Stimulated activated CD8-positive, alpha-beta memory T cell treated with anti-CD3 and anti-CD28 coated beads, Interleukin-12 subunit alpha, Interleukin-12 subunit beta, amount 100 ng/mL, for 1 hour (primary cell): ENCODE results near the gene RIPK3.
"Not testable (repeated sequence)": the region's sequence is repeated elsewhere in the genome, so short reads cannot be mapped to it uniquely, and the experiment has no call there.

Experiments used
- DNase-seq: peaks from one replicate; pipeline ENCODE4 v3.0.0-alpha.2; 2020; ENCODE audit warnings: low read depth

Gene RIPK3

GRCh38 chr14:24369463-24369862 is 29.7 kb upstream of the RIPK3 start:
- DNase-seq = no peak

DNA sequence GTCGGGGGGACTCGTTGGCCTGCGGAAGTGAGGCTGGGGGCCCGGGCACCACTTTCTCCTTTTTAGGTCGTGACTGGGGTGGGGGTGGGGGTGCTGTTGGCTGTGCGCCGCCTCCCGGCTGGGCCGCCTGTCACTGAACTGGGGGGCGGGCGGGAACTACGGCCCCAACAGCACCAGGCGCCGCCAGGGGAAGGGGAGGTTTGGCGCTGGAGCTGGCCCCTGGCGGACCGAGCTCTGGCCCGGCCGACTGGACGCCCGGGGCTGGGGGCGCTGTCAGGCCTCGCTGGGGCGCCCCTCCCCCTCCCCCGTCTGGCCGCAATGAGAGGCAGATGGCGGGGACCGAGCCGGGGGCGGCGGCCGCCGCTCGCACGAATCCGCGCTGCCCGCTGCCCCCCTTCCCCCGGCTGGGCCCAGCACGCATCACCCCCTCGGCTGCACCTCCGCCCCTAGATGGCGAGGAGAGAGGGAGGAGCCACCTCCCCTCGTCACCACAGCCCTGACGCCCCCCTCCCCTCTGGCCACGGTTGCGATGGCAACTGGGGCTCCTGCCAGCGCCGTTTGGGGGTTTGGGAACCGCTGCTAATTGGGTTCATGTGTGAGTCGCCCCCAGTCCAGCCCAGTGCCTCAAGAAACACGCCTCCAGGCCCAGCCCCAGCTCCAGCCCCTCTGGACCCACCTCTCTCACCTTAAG is 28.9 kb upstream of the RIPK3 start:
- DNase-seq = no peak

GRCh38 chr14:24368212-24368561 is 28.4 kb upstream of the RIPK3 start:
- no peak for DNase-seq

DNA sequence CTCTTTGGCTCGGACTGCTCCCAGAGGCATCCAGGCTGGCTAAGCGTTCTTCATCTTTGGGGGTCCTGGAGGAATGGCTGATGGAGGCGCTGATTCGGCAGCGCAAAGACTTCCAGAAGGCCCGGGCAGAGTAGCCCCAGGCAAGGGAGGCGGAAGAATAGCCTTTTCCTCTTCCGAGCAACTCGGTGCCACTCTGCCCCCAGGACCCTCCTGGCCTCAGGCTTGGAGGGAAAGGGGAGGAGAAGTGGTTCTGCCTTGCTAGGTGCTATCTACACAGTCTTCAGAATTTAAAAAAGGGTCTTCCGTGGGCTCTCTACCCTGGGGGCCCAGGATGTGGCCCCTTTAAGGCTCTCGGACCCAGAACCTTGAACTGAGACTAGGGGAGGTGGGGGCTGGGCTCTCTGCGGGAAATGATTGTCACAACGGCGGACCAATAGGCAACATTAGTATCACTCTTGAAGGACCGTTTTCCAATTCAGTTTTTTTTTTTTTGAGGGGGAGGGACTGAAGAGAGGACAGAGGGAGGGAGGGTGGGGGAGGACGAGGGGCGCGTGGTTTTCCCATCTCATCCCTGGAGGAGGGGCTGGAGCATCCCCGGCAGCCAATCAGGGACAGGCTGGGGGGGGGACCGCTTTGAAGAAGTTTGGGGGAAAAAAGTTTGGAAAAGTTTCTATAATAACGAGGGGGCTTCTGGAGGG is 27.9 kb upstream of the RIPK3 start, which contains the start of gene NFATC4:
TSS of gene NFATC4 (plus strand) at position 671 of the 698 bp plus-strand sequence. CDS start 157 bp downstream, outside the sequence.
- no peak for DNase-seq

GRCh38 chr14:24366721-24367513 is 27.1 kb upstream of the RIPK3 start:
- no peak for DNase-seq

- DNase-seq = no peak
Observed at GRCh38 chr14:24366413-24366720, 26.6 kb upstream of the RIPK3 start.

GRCh38 chr14:24365600-24366412 is 26.0 kb upstream of the RIPK3 start:
- DNase-seq = peak; percentile 38

DNA sequence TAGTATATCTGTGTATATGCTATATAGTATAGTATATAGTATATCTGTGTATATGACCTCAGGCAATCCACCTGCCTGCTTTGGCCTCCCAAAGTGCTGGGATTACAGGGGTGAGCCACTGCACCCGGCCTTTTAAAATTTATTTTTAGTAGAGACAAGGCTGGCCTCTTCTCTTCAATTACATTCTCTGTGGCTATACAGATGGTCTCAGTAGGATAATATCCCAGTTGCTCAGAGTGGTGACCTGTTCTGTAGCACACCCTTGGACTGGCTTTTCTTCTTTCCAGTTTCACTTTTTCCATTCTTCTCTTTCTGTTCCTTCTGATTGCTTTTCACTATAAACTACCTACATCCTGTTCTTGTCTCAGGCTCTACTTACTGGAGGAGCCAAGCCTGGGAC is 25.1 kb upstream of the RIPK3 start:
- no peak for DNase-seq

DNA sequence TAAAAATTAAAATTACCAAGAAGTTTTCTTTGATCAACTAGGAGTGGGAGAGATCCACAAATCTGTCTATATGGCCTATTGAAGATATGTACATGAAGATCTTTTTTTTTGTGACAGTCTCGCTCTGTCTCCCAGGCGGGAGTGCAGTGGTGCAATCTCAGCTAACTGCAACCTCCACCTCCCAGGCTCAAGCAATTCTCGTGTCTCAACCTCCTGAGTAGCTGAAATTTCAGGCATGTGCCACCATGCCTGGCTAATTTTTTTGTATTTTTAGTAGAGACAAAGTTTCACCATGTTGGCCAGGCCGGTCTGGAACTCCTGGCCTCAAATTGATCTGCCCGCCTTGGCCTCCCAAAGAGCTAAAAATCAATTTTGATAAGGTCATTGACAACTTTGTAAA is 23.6 kb upstream of the RIPK3 start:
- DNase-seq = no peak

DNA sequence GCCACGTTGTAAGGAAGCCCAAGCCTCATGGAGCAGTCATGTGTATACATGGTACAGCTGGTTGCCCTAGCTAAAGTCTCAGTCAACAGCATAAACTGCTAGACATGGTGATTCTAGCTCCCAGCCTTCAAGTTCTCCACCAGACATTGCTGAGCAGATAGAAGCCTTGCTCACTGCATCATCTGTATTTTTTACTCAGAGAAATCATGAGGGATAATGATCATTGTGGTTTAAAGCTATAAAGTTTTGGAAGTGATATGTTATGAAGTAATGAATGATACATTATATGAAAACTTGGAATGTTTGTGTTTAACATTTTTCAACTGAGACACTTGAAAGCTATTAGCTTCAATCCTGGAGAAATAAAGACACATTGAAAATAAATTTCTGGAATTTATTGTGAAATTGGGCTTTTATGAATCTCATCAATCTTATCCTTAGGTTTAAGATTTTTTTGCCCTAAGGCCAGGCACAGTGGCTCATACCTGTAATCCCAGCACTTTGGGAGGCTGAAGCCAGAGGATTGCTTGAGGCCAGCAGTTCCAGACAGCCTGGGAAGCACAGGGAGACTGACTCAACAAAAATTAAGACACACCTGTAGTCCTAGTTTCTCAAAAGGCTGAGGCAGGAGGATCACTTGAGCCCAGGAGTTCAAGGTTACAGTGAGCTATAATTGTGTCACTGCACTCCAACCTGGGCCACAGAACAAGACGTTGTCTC is 22.6 kb upstream of the RIPK3 start:
- DNase-seq = no peak

DNA sequence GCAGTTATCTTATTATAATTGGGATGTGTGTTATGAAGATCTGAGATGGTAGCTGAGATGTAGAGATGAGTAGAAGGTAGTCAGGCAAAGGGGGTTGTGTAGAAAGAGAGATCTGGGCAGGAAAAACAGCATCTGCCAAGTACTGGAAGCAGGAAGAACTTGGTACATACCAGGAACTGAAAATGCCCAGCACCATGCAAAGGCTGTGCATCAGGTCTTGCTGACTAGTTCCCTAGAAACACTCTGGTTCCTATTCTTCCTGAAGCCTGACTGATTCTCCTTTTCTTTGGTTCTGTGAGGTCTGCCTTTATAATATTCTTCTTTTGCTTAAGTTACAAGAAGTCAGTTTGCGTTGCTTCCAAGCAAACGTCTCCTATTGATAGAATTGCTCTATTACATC is 21.5 kb upstream of the RIPK3 start:
- DNase-seq = no peak

DNA sequence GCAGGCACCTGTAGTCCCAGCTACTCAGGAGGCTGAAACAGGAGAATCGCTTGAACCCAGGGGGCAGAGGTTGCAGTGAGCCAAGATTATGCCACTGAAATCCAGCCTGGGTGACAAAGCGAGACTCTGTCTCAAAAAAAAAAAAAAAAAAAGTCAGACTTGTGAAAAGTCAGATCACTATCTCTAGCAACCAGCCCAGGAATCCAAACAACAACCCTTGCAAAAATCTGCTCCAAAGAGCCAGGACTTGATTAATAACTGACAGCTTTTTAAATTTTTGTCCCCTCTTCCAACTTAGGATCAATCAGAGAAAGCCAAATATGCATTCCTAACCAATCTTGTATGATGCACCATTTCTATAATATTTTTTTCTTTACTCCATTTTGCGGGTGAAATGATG is 20.5 kb upstream of the RIPK3 start:
- DNase-seq = no peak

DNA sequence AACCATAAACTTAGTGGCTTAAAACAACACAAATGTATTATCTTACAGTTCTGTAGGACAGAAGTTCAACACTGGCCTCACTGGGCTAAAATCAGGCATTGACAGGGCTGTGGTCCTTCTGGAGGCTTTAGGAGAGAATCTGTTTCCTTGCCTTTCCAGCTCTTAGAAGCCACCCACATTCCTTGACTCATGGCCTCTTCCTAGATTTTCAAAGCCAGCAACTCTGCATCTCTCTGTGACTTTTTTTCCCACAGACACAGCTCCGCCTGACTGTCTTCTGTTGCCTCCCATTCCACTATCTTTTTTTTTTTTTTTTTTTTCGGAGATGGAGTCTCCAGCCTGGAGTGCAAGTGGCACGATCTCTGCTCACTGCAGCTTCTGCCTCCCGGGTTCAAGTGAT is 16.4 kb upstream of the RIPK3 start:
- no peak for DNase-seq

GRCh38 chr14:24355009-24355408 is 15.2 kb upstream of the RIPK3 start:
- no peak for DNase-seq

DNA sequence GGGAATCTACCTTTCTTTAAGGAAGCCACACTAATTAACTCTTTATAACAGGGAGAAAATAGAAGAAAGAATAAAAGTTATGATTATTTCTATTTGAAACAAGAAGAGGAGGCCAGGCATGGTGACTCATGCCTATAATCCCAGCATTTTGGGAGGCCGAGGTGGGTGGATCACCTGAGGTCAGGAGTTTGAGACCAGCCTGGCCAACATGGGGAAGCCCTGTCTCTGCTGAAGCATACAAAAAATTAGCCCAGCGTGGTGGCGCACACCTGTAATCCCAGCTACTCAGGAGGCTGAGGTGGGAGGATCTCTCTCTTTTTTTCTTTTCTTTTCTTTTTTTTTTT is 14.7 kb upstream of the RIPK3 start:
- not testable (repeated sequence) for DNase-seq

DNA sequence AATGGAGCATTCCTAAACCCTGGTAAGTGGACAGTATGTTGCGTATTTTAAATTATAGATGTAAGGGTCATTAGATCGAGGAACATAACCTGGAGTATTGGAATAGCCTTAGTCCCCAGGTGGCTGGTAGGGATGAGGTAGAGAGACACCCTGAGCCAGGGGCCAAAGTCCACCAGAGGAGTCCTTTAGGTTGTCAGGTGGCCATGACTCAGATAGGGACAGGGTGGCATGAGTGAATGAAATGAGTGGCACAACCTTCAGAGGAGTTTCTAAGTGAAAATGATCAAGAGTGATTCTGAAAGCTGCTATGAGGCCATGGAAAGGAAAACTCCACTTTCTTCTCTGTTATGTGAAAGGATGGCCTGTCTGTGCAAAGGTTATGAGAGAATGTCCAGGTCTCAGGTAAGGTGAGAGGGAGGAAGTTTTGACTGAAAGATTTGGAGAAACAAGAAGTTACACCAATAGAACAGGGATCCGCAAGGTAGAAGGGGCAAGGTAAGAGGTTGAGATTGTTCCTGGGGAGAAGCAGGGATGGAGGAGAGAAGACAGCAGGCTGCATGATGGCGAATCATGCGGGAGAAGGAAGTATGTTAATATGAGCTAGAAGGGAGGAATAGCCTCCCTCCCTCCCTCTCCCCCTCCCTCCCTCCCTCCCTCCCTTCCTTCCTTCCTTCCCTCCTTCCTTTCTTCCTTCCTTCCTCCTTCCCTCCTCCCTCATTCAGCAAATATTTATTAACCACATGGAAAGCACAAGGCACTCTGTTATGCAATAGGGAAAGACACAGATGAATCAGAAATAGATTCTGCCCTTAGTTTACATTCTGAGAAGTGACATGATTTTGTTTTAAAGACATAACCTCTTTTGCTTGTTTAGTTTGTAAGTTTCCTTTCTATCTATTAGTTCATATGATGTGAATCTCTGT is 14.0 kb upstream of the RIPK3 start:
- DNase-seq = no peak

GRCh38 chr14:24351517-24351916 is 11.7 kb upstream of the RIPK3 start:
- DNase-seq = no peak

GRCh38 chr14:24349742-24350141 is 10.0 kb upstream of the RIPK3 start:
- DNase-seq = no peak

- DNase-seq = no peak
Observed at GRCh38 chr14:24348186-24348585, 8.4 kb upstream of the RIPK3 start.

GRCh38 chr14:24347134-24347533 is 7.3 kb upstream of the RIPK3 start:
- DNase-seq = no peak
